Measurements from ENCODE around the gene FNTB.

The FNTB gene

GRCh38 chr14:65098586-65098985, 111.9 kb downstream of the FNTB start:
- no peak for FAIRE-seq
- no peak for DNase-seq (ENCODE audit: insufficient read length, low spot score)
- no peak for TF ChIP-seq POLR2A (IDR thresholded peaks at IDR 0.05; ENCODE audit: low read depth, low read length)

- no peak for DNase-seq (ENCODE audit: insufficient read length, low spot score)
- no peak for TF ChIP-seq POLR2A (IDR thresholded peaks at IDR 0.05; ENCODE audit: low read depth, low read length)
- FAIRE-seq = peak; percentile 23
These were observed 114.3 kb downstream of the FNTB start for GRCh38 chr14:65100922-65101541.

GRCh38 chr14:65101631-65102440, 115.1 kb downstream of the FNTB start:
- no peak for FAIRE-seq
- no peak for TF ChIP-seq POLR2A (IDR thresholded peaks at IDR 0.05; ENCODE audit: low read depth, low read length)
- no peak for DNase-seq (ENCODE audit: insufficient read length, low spot score)

- FAIRE-seq = peak; percentile 97
- peak; percentile 70 for TF ChIP-seq POLR2A (IDR thresholded peaks at IDR 0.05; ENCODE audit: low read depth, low read length)
- DNase-seq (ENCODE audit: insufficient read length, low spot score) = peak; percentile 95
These were observed 115.9 kb downstream of the FNTB start, which contains the start of gene MAX for GRCh38 chr14:65102441-65103149. MAX (minus strand) TSS chr14:65102517; CDS start chr14:65102339, 178 bp downstream.

- FAIRE-seq (peak; percentile 55), DNase-seq (ENCODE audit: insufficient read length, low spot score) (peak; percentile 10)
- TF ChIP-seq POLR2A (IDR thresholded peaks at IDR 0.05; ENCODE audit: low read depth, low read length) = no peak
These were observed 116.6 kb downstream of the FNTB start for GRCh38 chr14:65103150-65103760.

GRCh38 chr14:65104791-65105190, 118.1 kb downstream of the FNTB start:
- FAIRE-seq (no peak), DNase-seq (ENCODE audit: insufficient read length, low spot score) (no peak)
- no peak for TF ChIP-seq POLR2A (IDR thresholded peaks at IDR 0.05; ENCODE audit: low read depth, low read length)

- FAIRE-seq (no peak), DNase-seq (ENCODE audit: insufficient read length, low spot score) (no peak)
- TF ChIP-seq POLR2A (IDR thresholded peaks at IDR 0.05; ENCODE audit: low read depth, low read length) = no peak
These were observed 119.6 kb downstream of the FNTB start for GRCh38 chr14:65106316-65106715.

- TF ChIP-seq POLR2A (IDR thresholded peaks at IDR 0.05; ENCODE audit: low read depth, low read length) = no peak
- no peak for DNase-seq (ENCODE audit: insufficient read length, low spot score)
- no peak for FAIRE-seq
These were observed 120.0 kb downstream of the FNTB start for GRCh38 chr14:65106736-65107135.

- FAIRE-seq = no peak
- DNase-seq (ENCODE audit: insufficient read length, low spot score) = no peak
- TF ChIP-seq POLR2A (IDR thresholded peaks at IDR 0.05; ENCODE audit: low read depth, low read length) = no peak
These were observed 120.5 kb downstream of the FNTB start for GRCh38 chr14:65107200-65107599.

GRCh38 chr14:65109357-65109756, 122.7 kb downstream of the FNTB start:
- no peak for DNase-seq (ENCODE audit: insufficient read length, low spot score)
- TF ChIP-seq POLR2A (IDR thresholded peaks at IDR 0.05; ENCODE audit: low read depth, low read length) = no peak
- FAIRE-seq = no peak

GRCh38 chr14:65110525-65110924, 123.8 kb downstream of the FNTB start:
- DNase-seq (ENCODE audit: insufficient read length, low spot score) (no peak), FAIRE-seq (no peak)
- no peak for TF ChIP-seq POLR2A (IDR thresholded peaks at IDR 0.05; ENCODE audit: low read depth, low read length)

Measured in H54 (cell line).